HG03064 (cell line): ENCODE measurements around the gene IGF1R.

Source experiments
- ATAC-seq: cut with Tn5 transposase; IDR thresholded peaks from one replicate; pipeline ENCODE4 v1.9.1; 2021; ENCODE audit warnings: low read depth; ENCODE audit not compliant: unreplicated experiment

The IGF1R gene

DNA sequence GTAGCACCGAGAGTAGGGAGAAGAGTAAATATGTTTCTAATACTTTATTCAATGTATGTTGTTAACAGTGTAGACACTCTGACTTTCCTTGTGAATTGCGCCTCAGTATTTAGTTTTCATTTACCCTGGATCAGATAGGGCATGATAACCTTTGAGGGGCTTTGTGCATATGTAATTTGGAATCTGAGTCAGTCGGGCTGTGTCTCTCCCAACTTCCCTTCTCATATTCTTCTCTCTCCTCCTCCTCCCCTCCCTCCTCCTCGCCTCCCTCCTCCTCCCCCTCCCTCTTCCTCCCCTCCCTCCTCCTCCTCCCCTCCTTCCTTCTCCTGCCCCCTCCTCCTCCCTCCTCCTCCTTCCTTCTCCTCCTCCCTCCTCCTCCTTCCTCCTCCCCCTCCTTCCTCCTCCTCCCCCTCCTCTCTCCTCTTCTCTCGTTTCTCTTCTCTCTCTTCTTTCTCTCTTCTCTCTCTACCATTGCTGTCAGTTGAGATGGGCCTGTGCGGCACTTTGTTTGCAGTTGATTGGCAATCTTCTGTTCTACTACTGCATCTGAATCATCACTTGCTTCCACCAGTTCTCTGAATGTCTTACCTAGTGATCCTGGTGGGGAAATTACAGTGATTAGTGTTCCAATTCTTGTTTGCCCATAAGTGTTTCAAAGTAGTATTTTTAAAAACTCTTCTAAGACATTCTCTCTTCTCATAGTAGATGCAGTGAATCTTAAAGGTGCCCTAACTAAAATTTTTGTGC lies 197.0 kb downstream of the IGF1R start:
- no peak for ATAC-seq

DNA sequence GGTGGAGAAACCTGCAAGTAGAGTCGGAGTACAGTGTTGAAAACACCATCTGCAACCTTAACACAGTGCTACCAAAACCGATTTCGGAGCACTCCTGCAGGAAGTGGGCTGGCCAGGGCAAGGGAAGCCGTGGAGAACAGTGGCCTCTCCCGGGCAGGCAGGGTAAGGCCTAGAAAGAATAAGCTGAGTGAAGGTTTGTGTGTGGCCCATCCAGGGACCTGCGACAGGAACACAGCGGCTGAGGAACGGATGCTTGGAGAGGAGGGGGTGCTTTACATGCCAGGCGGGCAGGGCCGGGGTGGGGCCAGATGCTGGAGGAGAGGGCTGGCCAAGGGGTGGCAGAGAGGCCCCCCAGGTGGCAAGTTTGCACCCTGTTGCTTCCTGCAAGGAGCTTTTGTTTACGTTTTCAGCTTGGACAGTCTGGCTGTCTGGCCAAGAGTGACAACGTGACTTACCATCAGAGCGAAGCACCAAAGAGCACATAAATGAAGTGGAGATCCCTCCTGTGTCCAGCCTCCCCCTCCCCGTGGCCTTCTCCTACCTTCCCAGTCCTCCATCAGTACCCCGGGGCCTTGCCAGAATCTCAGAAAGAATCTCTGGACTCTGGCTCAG lies 202.7 kb downstream of the IGF1R start:
- peak; percentile 46 for ATAC-seq

- ATAC-seq: no peak
Measured at GRCh38 chr15:98853161-98853560, 204.8 kb downstream of the IGF1R start.

GRCh38 chr15:98853617-98854420 lies 205.5 kb downstream of the IGF1R start:
- ATAC-seq: no peak

DNA sequence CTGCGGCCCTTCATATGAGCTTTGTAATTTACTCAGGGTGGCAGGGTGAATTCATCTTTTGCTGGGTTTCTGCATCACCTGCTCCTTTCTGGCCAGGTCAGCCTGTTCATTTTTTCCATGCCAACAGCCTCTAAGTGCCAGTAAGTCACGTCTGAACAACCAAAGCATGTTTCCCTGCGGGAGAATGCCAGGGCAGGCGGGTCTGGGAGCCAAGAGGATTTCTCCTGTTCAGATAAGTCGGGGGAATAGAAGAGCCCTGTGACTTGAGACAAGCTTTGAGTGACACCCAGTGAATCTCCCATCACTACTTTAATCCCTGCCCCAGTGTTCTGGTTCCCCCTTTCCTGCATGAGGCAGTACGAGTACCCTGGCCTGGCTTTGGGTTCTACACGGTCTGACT lies 206.2 kb downstream of the IGF1R start:
- no peak for ATAC-seq

DNA sequence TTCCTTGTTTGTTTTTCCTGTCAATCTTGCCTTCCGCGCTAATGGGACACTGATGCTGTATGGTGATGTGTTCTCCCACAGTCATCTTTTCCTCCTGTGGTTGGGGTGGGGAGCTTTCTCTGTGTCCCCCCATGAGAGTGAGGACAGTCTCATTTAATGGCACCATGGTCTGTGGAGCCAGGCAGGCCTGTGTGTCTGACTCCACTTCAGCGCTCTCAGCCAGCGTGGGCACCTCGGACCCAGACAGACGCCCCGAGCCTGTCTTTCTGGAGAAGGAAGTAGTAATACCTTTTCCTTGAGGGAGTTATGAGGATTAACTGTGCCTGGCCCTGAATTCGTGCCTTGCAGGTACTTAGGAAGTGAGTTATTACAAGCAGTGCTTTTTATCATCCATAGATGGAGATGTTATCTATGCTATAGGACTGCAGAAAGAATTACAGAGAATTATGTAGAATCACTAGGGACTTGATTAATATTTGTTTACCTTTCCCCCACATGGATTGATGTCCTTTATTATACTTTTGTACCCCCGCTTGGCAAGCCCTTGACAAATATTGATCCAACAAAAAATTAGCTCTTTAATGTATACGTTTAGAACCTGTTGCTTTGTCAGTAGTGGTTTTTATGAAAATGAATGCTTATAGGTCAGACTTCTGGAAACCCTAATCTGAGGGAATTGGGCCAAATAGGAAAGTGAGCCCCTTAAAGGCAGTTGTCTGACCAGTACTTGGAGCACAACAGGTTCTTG lies 206.9 kb downstream of the IGF1R start:
- no peak for ATAC-seq

- no peak for ATAC-seq
Measured at GRCh38 chr15:98855815-98856531, 207.6 kb downstream of the IGF1R start.

DNA sequence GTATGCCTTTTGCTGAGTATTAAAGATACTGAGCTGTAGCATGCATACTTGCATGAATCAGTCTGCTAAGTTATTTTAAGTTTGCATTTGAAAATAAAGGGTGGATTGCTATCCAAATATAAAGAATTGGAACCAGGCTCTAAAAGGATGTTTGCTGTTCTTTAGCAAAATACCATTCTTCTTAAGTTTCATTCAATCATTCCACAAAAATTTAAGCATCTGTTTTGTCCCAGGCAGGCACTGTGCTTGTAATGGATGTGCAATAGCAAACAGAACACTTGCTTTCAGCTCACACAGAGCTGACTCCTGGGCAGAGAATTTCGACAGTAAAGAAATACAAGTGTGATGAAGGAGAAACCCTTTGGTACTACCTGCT lies 208.2 kb downstream of the IGF1R start:
- no peak for ATAC-seq

DNA sequence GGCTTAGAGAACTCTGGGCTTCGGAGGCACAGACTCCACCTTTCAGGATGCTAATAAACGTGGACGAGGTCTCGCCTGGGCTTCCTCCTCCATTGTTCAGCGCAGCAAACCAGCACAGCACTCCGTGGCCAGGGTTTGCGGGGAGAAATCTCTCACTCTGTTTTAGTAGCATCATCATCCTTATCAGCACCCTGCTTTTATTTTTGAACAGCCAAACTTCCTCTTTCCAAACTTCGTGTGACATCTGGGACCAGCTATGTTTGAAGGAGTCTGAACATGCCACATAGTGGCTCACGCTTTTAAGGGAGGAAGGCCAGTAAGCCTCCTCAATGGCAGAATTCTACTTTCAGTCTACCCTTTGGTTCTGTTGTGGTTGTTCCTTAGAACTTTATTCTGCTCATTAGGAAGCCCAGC lies 210.3 kb downstream of the IGF1R start:
- no peak for ATAC-seq

DNA sequence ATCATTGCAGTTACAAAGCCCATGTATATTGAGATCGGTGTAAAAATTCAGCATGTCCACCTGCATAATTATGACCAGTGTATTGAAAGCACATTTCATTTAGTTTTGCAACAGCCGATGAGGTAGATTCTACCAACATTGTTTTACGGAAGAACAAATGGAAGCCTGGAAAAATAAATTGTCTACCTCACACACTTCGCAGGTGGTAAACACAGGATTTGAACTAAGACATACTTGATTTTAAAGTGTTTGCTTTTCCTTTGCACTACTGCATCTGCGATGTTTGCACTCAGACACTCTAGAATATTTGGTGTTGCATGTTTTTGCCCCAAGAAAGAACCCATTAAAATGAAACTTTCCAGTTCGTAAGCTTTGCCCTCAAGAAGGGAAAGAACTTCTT lies 210.8 kb downstream of the IGF1R start:
- no peak for ATAC-seq

DNA sequence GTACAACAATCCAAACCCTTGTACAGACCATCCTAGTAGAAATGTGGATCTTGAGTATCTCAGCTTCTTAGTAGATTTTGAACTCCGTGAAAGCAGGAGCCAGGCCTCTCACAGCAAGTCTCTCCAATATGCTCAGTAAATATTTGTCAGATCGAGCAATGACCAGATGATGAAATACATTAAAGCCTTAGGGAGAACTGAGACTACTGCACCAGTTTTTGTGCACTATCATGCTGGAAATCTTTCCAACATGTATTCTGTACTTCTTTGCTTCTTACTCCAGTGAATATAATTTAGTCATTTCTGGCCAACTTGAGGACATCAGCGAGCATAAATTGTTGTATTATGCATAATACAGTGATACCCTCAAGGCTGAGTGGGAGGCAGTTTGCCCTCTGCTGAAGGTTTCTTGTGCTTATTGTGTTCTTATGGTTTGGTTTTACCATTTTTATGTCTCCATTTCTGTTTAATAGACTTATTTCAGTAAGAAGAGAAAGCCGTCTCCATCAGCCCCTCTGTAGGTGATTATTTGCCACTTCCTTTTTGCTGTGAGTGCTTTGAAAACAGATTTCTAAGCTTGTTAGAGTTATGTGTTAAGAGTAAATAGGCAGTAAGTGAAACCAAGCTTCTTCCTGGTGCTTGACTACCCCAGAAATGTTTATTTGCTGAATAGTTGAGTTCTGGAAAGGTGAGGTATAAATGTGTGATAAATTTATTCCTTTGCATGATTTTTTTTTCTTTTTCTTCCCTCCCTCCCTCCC lies 212.1 kb downstream of the IGF1R start:
- ATAC-seq: no peak

DNA sequence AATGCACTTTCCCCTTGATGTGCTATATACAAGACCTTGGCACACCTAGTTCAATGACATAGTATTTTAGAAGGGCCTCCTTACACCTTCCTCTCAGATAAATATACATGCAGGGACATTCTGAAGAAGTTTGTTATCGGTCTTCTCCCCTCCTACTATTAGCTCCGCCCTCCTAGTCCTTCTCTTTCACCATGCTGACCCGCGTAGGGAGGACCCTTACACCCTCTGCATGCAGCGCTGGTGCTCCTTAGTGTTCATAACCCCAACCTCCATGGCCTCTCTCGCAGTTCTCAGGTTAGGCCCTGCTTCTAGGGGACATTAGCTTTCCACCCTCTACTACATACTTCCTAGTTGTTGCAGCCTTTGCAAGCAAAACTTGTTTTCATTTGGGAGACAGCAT lies 212.8 kb downstream of the IGF1R start:
- ATAC-seq: no peak

DNA sequence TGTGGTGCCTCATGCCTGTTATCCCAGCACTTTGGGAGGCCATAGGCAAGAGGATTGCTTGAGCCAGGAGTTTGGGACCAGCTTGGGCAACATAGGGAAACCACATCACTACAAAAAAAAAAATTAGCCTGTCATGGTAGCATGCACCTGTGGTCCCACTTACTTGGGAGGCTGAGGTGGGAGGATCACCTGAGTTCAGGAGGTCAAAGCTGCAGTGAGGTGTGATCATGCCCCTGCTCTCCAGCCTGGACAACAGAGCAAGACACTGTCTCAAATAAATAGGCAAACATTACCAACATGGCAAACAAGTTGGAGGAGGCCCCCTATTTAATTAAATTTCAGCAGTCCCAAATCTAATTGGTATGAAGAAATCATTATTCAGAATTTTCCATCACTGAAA lies 215.6 kb downstream of the IGF1R start:
- no peak for ATAC-seq

- ATAC-seq: peak; percentile 93
Measured at GRCh38 chr15:98865397-98866339, 217.3 kb downstream of the IGF1R start.

DNA sequence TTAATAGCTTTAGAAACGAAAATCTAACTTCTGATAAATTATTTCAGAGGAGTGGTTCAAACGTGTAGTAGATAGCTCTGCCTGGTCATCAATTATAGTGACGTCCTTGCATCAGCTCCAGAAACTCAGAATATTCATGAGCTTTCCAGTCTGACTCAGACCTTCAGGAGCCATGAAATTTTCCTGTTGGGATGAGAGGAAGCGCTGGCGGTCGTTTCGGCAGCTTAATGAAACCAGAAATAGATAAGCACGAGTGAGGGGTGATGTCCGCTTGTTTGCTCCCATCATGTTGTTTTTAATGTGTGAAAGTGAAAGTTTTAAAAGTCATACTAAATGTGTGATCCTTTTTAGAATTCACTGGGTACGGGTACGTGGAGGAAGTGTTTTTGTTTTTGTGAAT lies 218.2 kb downstream of the IGF1R start:
- no peak for ATAC-seq

DNA sequence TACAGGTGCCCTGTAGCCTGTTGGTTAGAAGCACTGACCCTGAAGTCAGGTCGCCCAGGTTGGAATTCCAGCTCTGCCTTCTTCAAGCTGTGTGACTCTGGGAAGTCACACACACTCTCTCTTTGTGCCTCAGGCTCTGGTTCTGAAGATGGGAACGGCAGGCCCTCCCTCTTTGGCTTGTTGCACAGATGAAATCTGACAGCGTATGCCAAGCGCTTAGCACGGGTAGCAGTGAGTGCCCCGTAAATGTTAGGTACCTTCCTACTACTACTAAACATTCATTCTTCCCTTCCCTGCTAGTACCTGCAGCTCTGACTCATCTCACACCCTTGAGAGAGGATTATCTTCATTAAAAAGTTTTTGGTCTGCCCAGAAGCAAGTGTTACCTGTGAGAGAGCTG lies 220.2 kb downstream of the IGF1R start:
- no peak for ATAC-seq

DNA sequence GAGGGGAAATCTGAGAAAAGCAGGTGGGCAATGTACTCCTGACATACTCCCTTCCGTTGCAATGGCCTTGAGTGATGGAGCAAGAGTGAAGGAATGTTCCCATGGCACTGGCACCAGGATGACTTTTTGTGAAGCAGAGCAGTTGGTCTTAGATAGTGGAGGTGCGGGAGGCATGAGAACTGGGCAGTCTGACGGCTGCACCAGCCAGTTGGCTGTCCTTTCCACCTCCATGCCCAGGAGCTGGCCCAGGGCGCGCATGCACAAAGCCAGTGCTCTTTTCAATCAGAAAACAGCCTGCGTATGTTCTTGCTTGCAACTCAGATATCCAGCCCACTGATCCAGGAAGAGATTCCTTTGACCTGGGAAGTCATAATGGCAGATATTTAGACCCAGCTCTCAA lies 222.4 kb downstream of the IGF1R start:
- ATAC-seq: no peak

- ATAC-seq: no peak
Measured at GRCh38 chr15:98872774-98873173, 224.4 kb downstream of the IGF1R start.
